Esophagus squamous epithelium (tissue), 5 donors: ENCODE measurements around the gene DCT. TPM values are rescaled to one million over a fixed set of nuclear protein-coding genes. Genes with fewer than 3 reads are reported as not detected.

ENCODE experiments used
- DNase-seq: peaks from one replicate; lab custom pipeline; 2025; lab: John Stamatoyannopoulos, UW
- H3K27ac ChIP-seq, 4 donors: fragments of 200-600 bp; sonication (generic); one replicate each; pipeline ENCODE4 v1.5.1; 2016 to 2019; ENCODE audit warnings: mild to moderate bottlenecking in 1 of 4
- H3K27me3 ChIP-seq, 4 donors: fragments of 200-600 bp; sonication (generic); 1 replicate in 3 of 4; 2 replicates in 1 of 4; pipeline versions ENCODE4 v1.5.1 to v1.6.0; 2017 to 2021; ENCODE audit warnings: antibody characterized with exemption in 1 of 4
- H3K36me3 ChIP-seq, 3 donors: fragments of 200-600 bp; sonication (generic); one replicate each; pipeline ENCODE4 v1.5.1; 2016 to 2019
- H3K4me1 ChIP-seq, 3 donors: fragments of 200-600 bp; sonication (generic); one replicate each; pipeline ENCODE4 v1.5.1; 2017 to 2019
- H3K4me3 ChIP-seq, 4 donors: fragments of 200-600 bp; sonication (generic); 1 replicate in 3 of 4; 2 replicates in 1 of 4; pipeline ENCODE4 v1.5.1; 2016 to 2019; ENCODE audit warnings: mild to moderate bottlenecking in 2 of 4, moderate library complexity in 1 of 4
- H3K9me3 ChIP-seq, 3 donors: fragments of 200-600 bp; sonication (generic); one replicate each; pipeline ENCODE4 v1.5.1; 2016 to 2019
- CTCF ChIP-seq, 6 experiments: fragments of 450-650 bp in 4 of 6; fragments of 200-600 bp in 2 of 6; sonication (generic) in 2 of 6; IDR thresholded peaks; one replicate each; pipeline ENCODE4 v1.5.1; 2016 to 2019; ENCODE audit warnings: antibody characterized with exemption in 6 of 6, mild to moderate bottlenecking in 4 of 6, moderate library complexity in 4 of 6
- POLR2A ChIP-seq, 4 donors: fragments of 450-650 bp; IDR thresholded peaks; one replicate each; pipeline ENCODE4 v1.6.1; 2017; ENCODE audit warnings: antibody characterized with exemption in 4 of 4, mild to moderate bottlenecking in 4 of 4, moderate library complexity in 3 of 4
- WGBS, 2 donors: methylation state at CpG; one replicate each; pipeline ENCODE4 v1.1.5; 2018; 5-methylcytosine and 5-hydroxymethylcytosine counted together
- intact Hi-C: fragments of 100-400 bp; cut with DNase I; formaldehyde crosslinking; loops from one replicate; pipeline ENCODE4 v1.15.0; 2022
- total RNA-seq, 4 donors: library from RNA; depleted of rRNA; stranded (reverse); fragments of >200 nt; gene quantifications; one replicate each; pipeline ENCODE4 v1.1.0, GENCODE V29; 2016
- donor health status: DM: yes; HTN: yes; CAD: no.

DCT gene
- total RNA-seq, 4 donors from 2014 or later = not detected

GRCh38 chr13:94390881-94391280 lies 88.6 kb downstream of the DCT start:
- 55 to 66% methylated on average over 2 of the region's 2 CpGs for WGBS, 2 donors
- no peak overlapping the region for H3K27ac ChIP-seq
- H3K4me3 ChIP-seq = no peak overlapping the region
- intact Hi-C loops = no loop called here
- no peaks in the 10 kb centered on the region for H3K27me3 ChIP-seq
- H3K4me1 ChIP-seq = no peaks in the 10 kb centered on the region
- H3K9me3 ChIP-seq = no peaks in the 10 kb centered on the region
- no peak for DNase-seq
- TF ChIP-seq CTCF (IDR thresholded peaks at IDR 0.05) (no peak), POLR2A (IDR thresholded peaks at IDR 0.05) (no peak)
- H3K36me3 ChIP-seq = no peaks in the 10 kb centered on the region

DNA sequence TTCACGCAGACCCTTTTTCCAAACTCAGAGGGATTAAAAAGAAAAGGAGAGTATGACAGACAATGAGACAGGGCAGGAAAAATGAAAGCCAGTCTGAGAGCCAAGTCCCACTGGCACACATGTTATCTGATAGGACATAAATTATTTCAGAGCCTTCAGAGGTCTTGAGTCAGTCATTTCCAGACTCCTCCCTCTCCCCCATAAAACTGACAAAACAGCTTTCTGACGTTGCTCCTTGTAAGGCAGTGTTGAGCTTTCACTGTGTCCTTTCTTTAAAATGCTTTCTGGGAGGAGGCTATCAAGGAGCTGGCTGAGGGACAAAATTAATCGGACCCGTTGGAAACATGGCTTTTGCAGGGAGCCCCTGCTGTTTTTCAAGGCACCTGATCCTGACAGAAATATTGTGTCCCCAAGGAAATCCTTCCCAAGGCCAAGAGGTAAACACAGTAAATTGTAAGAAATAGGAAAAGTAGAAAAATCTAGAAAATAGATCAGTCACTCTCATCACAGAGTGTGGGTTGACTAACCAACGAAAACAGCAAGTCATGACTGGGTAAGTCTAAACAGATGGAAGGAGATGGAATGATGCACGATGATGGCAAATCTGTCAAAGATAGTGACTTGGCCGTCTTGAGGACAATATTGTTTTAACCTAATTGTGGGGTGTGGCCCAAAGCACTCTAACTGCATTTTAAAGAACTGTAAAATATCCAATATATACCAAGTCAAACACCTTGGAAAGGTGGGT lies 89.7 kb downstream of the DCT start:
- Histone ChIP-seq H3K27me3 (no peaks in the 10 kb centered on the region), H3K36me3 (no peaks in the 10 kb centered on the region), H3K4me3 (no peak overlapping the region), H3K27ac (no peak overlapping the region), H3K4me1 (no peaks in the 10 kb centered on the region), H3K9me3 (no peaks in the 10 kb centered on the region)
- 62 to 70% methylated on average over 5 to 7 of the region's 7 CpGs for WGBS, 2 donors
- no peak for TF ChIP-seq CTCF (IDR thresholded peaks at IDR 0.05)
- TF ChIP-seq POLR2A (IDR thresholded peaks at IDR 0.05) = no peak
- intact Hi-C loops = no loop called here
- no peak for DNase-seq

GRCh38 chr13:94387047-94387446 lies 92.4 kb downstream of the DCT start:
- Histone ChIP-seq H3K27ac (no peak overlapping the region), H3K4me3 (no peak overlapping the region), H3K36me3 (no peaks in the 10 kb centered on the region), H3K9me3 (no peaks in the 10 kb centered on the region), H3K27me3 (peaks cover 0 to 11% (median 0%) of the 10 kb centered on the region in 4 donors), H3K4me1 (no peaks in the 10 kb centered on the region)
- intact Hi-C loops = no loop called here
- no peak for DNase-seq
- TF ChIP-seq POLR2A (IDR thresholded peaks at IDR 0.05) = no peak

Other genes with a start within 250 kb of the DCT start
- gene TGDS, start 116.5 kb upstream of the DCT start, total RNA-seq = 10 to 100 TPM in 2 of 4 donors, 1 to 10 TPM in 2; 2.5 to 17.9 (median 9.8) TPM
- 1 to 10 TPM; 2.6 to 5.3 (median 3.6) TPM for gene GPR180, start 122.2 kb upstream of the DCT start, total RNA-seq
- 10 to 100 TPM in 2 of 4 donors, 1 to 10 TPM in 2; 6.7 to 11.6 (median 10.1) TPM for gene SOX21, start 232.9 kb upstream of the DCT start, total RNA-seq